CD14-positive monocyte (primary cell): ENCODE results near the gene RBM19. TPM values are rescaled to one million over a fixed set of nuclear protein-coding genes. Genes with fewer than 3 reads are reported as not detected.

Experiments
- DNase-seq, 3 donors: peaks; one replicate each; pipeline ENCODE4 v3.0.0-alpha.2; 2011 to 2022
- H2AFZ ChIP-seq: 2 replicates; pipeline ENCODE4 v1.6.0; 2012; ENCODE audit warnings: mild to moderate bottlenecking, low read depth, low read length, inconsistent platforms; ENCODE audit not compliant: insufficient read depth, poor library complexity, severe bottlenecking
- H3K27ac ChIP-seq, 2 donors: 1 replicate in 1 of 2; 2 replicates in 1 of 2; pipeline ENCODE4 v1.5.1; 2012 to 2013; ENCODE audit warnings: low read length in 2 of 2, control low read depth in 1 of 2, inconsistent platforms in 1 of 2, low read depth in 1 of 2, mild to moderate bottlenecking in 1 of 2
- H3K27me3 ChIP-seq, 2 donors: one replicate each; pipeline versions ENCODE4 v1.6.0 to v1.6.1; 2011 to 2013; ENCODE audit warnings: low read length in 2 of 2; ENCODE audit not compliant: control insufficient read depth in 2 of 2, insufficient read depth in 2 of 2
- H3K36me3 ChIP-seq, 2 donors: replicated peaks in 1 of 2; 1 replicate in 1 of 2; 2 replicates in 1 of 2; pipeline versions ENCODE4 v1.5.1 to v1.6.1; 2012 to 2013; ENCODE audit warnings: low read length in 2 of 2, control low read depth in 1 of 2, inconsistent platforms in 1 of 2, mild to moderate bottlenecking in 1 of 2; ENCODE audit not compliant: insufficient read depth in 2 of 2, control insufficient read depth in 1 of 2
- H3K4me1 ChIP-seq, 2 donors: 1 replicate in 1 of 2; 2 replicates in 1 of 2; pipeline versions ENCODE4 v1.5.1 to v1.6.1; 2012 to 2013; ENCODE audit warnings: low read length in 2 of 2, control low read depth in 1 of 2, inconsistent platforms in 1 of 2, mild to moderate bottlenecking in 1 of 2, moderate library complexity in 1 of 2; ENCODE audit not compliant: insufficient read depth in 2 of 2, control insufficient read depth in 1 of 2
- H3K4me2 ChIP-seq: replicated peaks from 2 replicates; pipeline ENCODE3; 2012; ENCODE audit warnings: low read length, moderate library complexity, mild to moderate bottlenecking; ENCODE audit not compliant: poor library complexity, severe bottlenecking; ENCODE audit errors: extremely low read depth
- H3K4me3 ChIP-seq, 3 experiments: fragments of 200-600 bp in 1 of 3; sonication (generic) in 1 of 3; replicated peaks in 1 of 3; 1 replicate in 2 of 3; 2 replicates in 1 of 3; pipeline ENCODE4 v1.5.1; 2011 to 2013; ENCODE audit warnings: low read length in 3 of 3, mild to moderate bottlenecking in 3 of 3, control low read depth in 2 of 3, low read depth in 2 of 3, inconsistent platforms in 1 of 3, moderate library complexity in 1 of 3
- H3K79me2 ChIP-seq: 2 replicates; pipeline ENCODE4 v1.6.0; 2012; ENCODE audit warnings: mild to moderate bottlenecking, control low read depth, inconsistent platforms, low read length, moderate library complexity; ENCODE audit not compliant: insufficient read depth
- H3K9ac ChIP-seq: 2 replicates; pipeline ENCODE4 v1.6.0; 2017; ENCODE audit warnings: low read length, mild to moderate bottlenecking; ENCODE audit not compliant: insufficient read depth, poor library complexity, severe bottlenecking
- H3K9me3 ChIP-seq, 2 donors: replicated peaks in 1 of 2; 1 replicate in 1 of 2; 2 replicates in 1 of 2; pipeline versions ENCODE4 v1.5.1 to v1.6.1; 2012 to 2013; ENCODE audit warnings: low read length in 2 of 2, control low read depth in 1 of 2; ENCODE audit not compliant: control insufficient read depth in 1 of 2, insufficient read depth in 1 of 2
- H4K20me1 ChIP-seq: 2 replicates; pipeline ENCODE4 v1.6.0; 2012; ENCODE audit warnings: mild to moderate bottlenecking, low read length, control low read depth, moderate library complexity; ENCODE audit not compliant: insufficient read depth
- H3K27ac Mint-ChIP-seq, 7 donors: one replicate each; pipeline ENCODE4 v1.8.0; 2020; ENCODE audit warnings: mild to moderate bottlenecking in 7 of 7, mixed read lengths in 7 of 7, moderate library complexity in 6 of 7, inconsistent platforms in 2 of 7
- H3K27me3 Mint-ChIP-seq, 3 donors: one replicate each; pipeline ENCODE4 v1.8.0; 2021 to 2022; ENCODE audit warnings: low read depth in 3 of 3, mild to moderate bottlenecking in 3 of 3, mixed read lengths in 3 of 3, moderate library complexity in 3 of 3, inconsistent platforms in 1 of 3
- H3K36me3 Mint-ChIP-seq, 2 donors: one replicate each; pipeline ENCODE4 v1.8.0; 2020; ENCODE audit warnings: mixed read lengths in 2 of 2, inconsistent platforms in 1 of 2, mild to moderate bottlenecking in 1 of 2
- H3K4me1 Mint-ChIP-seq: one replicate; pipeline ENCODE4 v1.8.0; 2020; ENCODE audit warnings: mild to moderate bottlenecking, mixed read lengths
- H3K4me3 Mint-ChIP-seq, 2 donors: one replicate each; pipeline ENCODE4 v1.8.0; 2020; ENCODE audit warnings: mild to moderate bottlenecking in 2 of 2, mixed read lengths in 2 of 2, moderate library complexity in 1 of 2
- H3K9me3 Mint-ChIP-seq, 7 donors: one replicate each; pipeline ENCODE4 v1.8.0; 2020 to 2022; ENCODE audit warnings: mixed read lengths in 7 of 7, mild to moderate bottlenecking in 6 of 7, moderate library complexity in 6 of 7, inconsistent platforms in 2 of 7
- CTCF ChIP-seq: fragments of 200-600 bp; IDR thresholded peaks from one replicate; pipeline ENCODE4 v1.8.0; 2022; ENCODE audit warnings: antibody characterized with exemption, mild to moderate bottlenecking
- WGBS: methylation state at CpG from one replicate; pipeline ENCODE4 v1.1.5; 2013; ENCODE audit warnings: missing lambda C conversion rate; ENCODE audit not compliant: insufficient coverage; 5-methylcytosine and 5-hydroxymethylcytosine counted together
- intact Hi-C, 2 donors: fragments of 100-400 bp; cut with micrococcal nuclease; formaldehyde crosslinking; loops; one replicate each; pipeline versions ENCODE4 v1.15.0 to v1.15.1; 2023
- polyA plus RNA-seq, 3 donors: library from polyadenylated mRNA; depleted of rRNA in 1 of 3; unstranded in 2 of 3; stranded (reverse) in 1 of 3; fragments of 300-500 nt in 2 of 3; fragments of >200 nt in 1 of 3; fragmentation: Illumina TruSeq in 2 of 3; gene quantifications; 1 replicate in 2 of 3; 2 replicates in 1 of 3; pipeline ENCODE4 v1.2.3, GENCODE V29; 2012 to 2021

Gene RBM19
- polyA plus RNA-seq, 3 donors = 2.1 to 30.4 (median 2.2) TPM

GRCh38 chr12:113831476-113831875, 134.6 kb downstream of the RBM19 start:
- Histone ChIP-seq H3K4me1 (no peaks in the 10 kb centered on the region), H4K20me1 (no peaks in the 10 kb centered on the region), H3K36me3 (no peaks in the 10 kb centered on the region), H3K27ac (no peak overlapping the region), H3K4me3 (no peak overlapping the region), H3K27me3 (no peaks in the 10 kb centered on the region), H3K4me2 (no peak overlapping the region), H2AFZ (no peak overlapping the region), H3K9me3 (no peaks in the 10 kb centered on the region), H3K9ac (no peak overlapping the region), H3K79me2 (no peaks in the 10 kb centered on the region)
- Mint-ChIP-seq H3K4me3 (no peak overlapping the region), H3K9me3 (peaks cover 0 to 1% (median 0%) of the 10 kb centered on the region in 7 donors), H3K4me1 (no peaks in the 10 kb centered on the region), H3K36me3 (peaks cover 7 to 25% of the 10 kb centered on the region in 2 donors), H3K27me3 (peaks cover 0 to 3% (median 0%) of the 10 kb centered on the region in 3 donors), H3K27ac (peak overlapping the region in 1 of 7 donors; percentile 43)
- no peak for DNase-seq
- TF ChIP-seq CTCF = no peak
- intact Hi-C loops = no loop called here
- WGBS = over 99% methylated on average over 17 of the region's 20 CpGs

- Histone ChIP-seq H3K79me2 (no peaks in the 10 kb centered on the region), H3K36me3 (no peaks in the 10 kb centered on the region), H4K20me1 (no peaks in the 10 kb centered on the region), H3K9ac (no peak overlapping the region), H3K4me2 (no peak overlapping the region), H3K9me3 (no peaks in the 10 kb centered on the region), H3K27me3 (no peaks in the 10 kb centered on the region), H3K27ac (no peak overlapping the region), H3K4me3 (no peak overlapping the region), H3K4me1 (no peaks in the 10 kb centered on the region), H2AFZ (no peak overlapping the region)
- WGBS = 95% methylated on average over 4 of the region's 4 CpGs
- TF ChIP-seq CTCF = no peak
- Mint-ChIP-seq H3K27me3 (peaks cover 0 to 3% (median 0%) of the 10 kb centered on the region in 3 donors), H3K4me1 (no peaks in the 10 kb centered on the region), H3K4me3 (no peak overlapping the region), H3K36me3 (peaks cover 7 to 25% of the 10 kb centered on the region in 2 donors), H3K9me3 (peaks cover 0 to 1% (median 0%) of the 10 kb centered on the region in 7 donors), H3K27ac (peak overlapping the region in 1 of 7 donors; percentile 43)
- no peak for DNase-seq
- intact Hi-C loops = no loop called here
Measured at GRCh38 chr12:113831016-113831415, 135.1 kb downstream of the RBM19 start.
